PFSK-1 (cell line): ENCODE measurements around the gene DAB1.

Source experiments
- FOXP2 ChIP-seq: optimal IDR thresholded peaks from 2 replicates; pipeline ENCODE3; 2011; ENCODE audit warnings: borderline replicate concordance, control low read depth, inconsistent platforms; ENCODE audit not compliant: insufficient read depth; ENCODE audit errors: extremely low read length, extremely low read depth
- POLR2AphosphoS5 ChIP-seq: IDR thresholded peaks from 2 replicates; pipeline ENCODE4 v1.6.1; 2012; ENCODE audit warnings: low read depth, mild to moderate bottlenecking, control low read depth, low read length, moderate library complexity
- REST ChIP-seq, 2 experiments: IDR thresholded peaks; 2 replicates each; pipeline versions ENCODE4 v1.6.1 to v1.8.0; 2011 to 2012; ENCODE audit warnings: low read depth in 2 of 2, low read length in 2 of 2, control low read depth in 1 of 2, inconsistent platforms in 1 of 2, mild to moderate bottlenecking in 1 of 2, moderate library complexity in 1 of 2; ENCODE audit not compliant: insufficient read depth in 1 of 2
- SIN3A ChIP-seq: IDR thresholded peaks from 2 replicates; pipeline ENCODE4 v1.6.1; 2012; ENCODE audit warnings: mild to moderate bottlenecking, low read length, moderate library complexity, borderline replicate concordance; ENCODE audit not compliant: insufficient read depth
- TAF1 ChIP-seq: IDR thresholded peaks from 2 replicates; pipeline ENCODE4 v1.6.1; 2012; ENCODE audit warnings: low read length, control low read depth, borderline replicate concordance; ENCODE audit not compliant: insufficient read depth

Gene DAB1

GRCh38 chr1:57017200-57017599, 406.7 kb downstream of the DAB1 start:
- TF ChIP-seq SIN3A (no peak), POLR2AphosphoS5 (no peak), TAF1 (no peak), FOXP2 (no peak), REST (IDR thresholded peaks at IDR 0.05; ENCODE audit: insufficient read depth in 1 of 2, low read depth in 2 of 2, low read length in 2 of 2) (no peak)

GRCh38 chr1:57015071-57015470, 408.8 kb downstream of the DAB1 start:
- TF ChIP-seq SIN3A (no peak), POLR2AphosphoS5 (no peak), FOXP2 (no peak), REST (IDR thresholded peaks at IDR 0.05; ENCODE audit: insufficient read depth in 1 of 2, low read depth in 2 of 2, low read length in 2 of 2) (no peak), TAF1 (no peak)

- TF ChIP-seq FOXP2 (no peak), REST (IDR thresholded peaks at IDR 0.05; ENCODE audit: insufficient read depth in 1 of 2, low read depth in 2 of 2, low read length in 2 of 2) (no peak), TAF1 (no peak), SIN3A (no peak), POLR2AphosphoS5 (no peak)
Measured at GRCh38 chr1:57013522-57013921, 410.3 kb downstream of the DAB1 start.

- TF ChIP-seq FOXP2 (no peak), REST (IDR thresholded peaks at IDR 0.05; ENCODE audit: insufficient read depth in 1 of 2, low read depth in 2 of 2, low read length in 2 of 2) (no peak), TAF1 (no peak), SIN3A (no peak), POLR2AphosphoS5 (no peak)
Measured at GRCh38 chr1:57012315-57012714, 411.5 kb downstream of the DAB1 start.

- TF ChIP-seq POLR2AphosphoS5 (no peak), REST (IDR thresholded peaks at IDR 0.05; ENCODE audit: insufficient read depth in 1 of 2, low read depth in 2 of 2, low read length in 2 of 2) (no peak)
Measured at GRCh38 chr1:57010511-57010910, 413.3 kb downstream of the DAB1 start.
